Stimulated activated naive CD4-positive, alpha-beta T cell (primary cell): ENCODE results near the gene JPH2.

Experiments used
- DNase-seq, 6 experiments: peaks; one replicate each; lab custom pipeline; 2025; lab: John Stamatoyannopoulos, UW

JPH2 gene

GRCh38 chr20:44125332-44126127, 61.5 kb downstream of the JPH2 start:
- no peak for DNase-seq

GRCh38 chr20:44123874-44124535, 63.0 kb downstream of the JPH2 start:
- DNase-seq = no peak

- no peak for DNase-seq
Measured at GRCh38 chr20:44123251-44123650, 63.7 kb downstream of the JPH2 start.

- DNase-seq = no peak
Measured at GRCh38 chr20:44120676-44121425, 66.1 kb downstream of the JPH2 start.

- DNase-seq = no peak
Measured at GRCh38 chr20:44118185-44119033, 68.6 kb downstream of the JPH2 start.

GRCh38 chr20:44117296-44118184, 69.4 kb downstream of the JPH2 start:
- no peak for DNase-seq

- no peak for DNase-seq
Measured at GRCh38 chr20:44115762-44116644, 71.0 kb downstream of the JPH2 start.

- DNase-seq = no peak
Measured at GRCh38 chr20:44115181-44115580, 71.8 kb downstream of the JPH2 start.

GRCh38 chr20:44113618-44114376, 73.2 kb downstream of the JPH2 start:
- no peak for DNase-seq

- no peak for DNase-seq
Measured at GRCh38 chr20:44112889-44113617, 73.9 kb downstream of the JPH2 start.

- DNase-seq = no peak
Measured at GRCh38 chr20:44112456-44112855, 74.5 kb downstream of the JPH2 start.

- DNase-seq = no peak
Measured at GRCh38 chr20:44111712-44112335, 75.2 kb downstream of the JPH2 start.

GRCh38 chr20:44110816-44111568, 76.0 kb downstream of the JPH2 start:
- DNase-seq = no peak

- no peak for DNase-seq
Measured at GRCh38 chr20:44109951-44110361, 77.0 kb downstream of the JPH2 start.

GRCh38 chr20:44106615-44107014, 80.4 kb downstream of the JPH2 start:
- no peak for DNase-seq

GRCh38 chr20:44104798-44105517, 82.0 kb downstream of the JPH2 start:
- DNase-seq = no peak
